MV-4-11 (cell line): ENCODE results near the gene DUS4L.

Experiments used
- DNase-seq: peaks from one replicate; lab custom pipeline; 2025; lab: John Stamatoyannopoulos, UW

DUS4L gene

DNA sequence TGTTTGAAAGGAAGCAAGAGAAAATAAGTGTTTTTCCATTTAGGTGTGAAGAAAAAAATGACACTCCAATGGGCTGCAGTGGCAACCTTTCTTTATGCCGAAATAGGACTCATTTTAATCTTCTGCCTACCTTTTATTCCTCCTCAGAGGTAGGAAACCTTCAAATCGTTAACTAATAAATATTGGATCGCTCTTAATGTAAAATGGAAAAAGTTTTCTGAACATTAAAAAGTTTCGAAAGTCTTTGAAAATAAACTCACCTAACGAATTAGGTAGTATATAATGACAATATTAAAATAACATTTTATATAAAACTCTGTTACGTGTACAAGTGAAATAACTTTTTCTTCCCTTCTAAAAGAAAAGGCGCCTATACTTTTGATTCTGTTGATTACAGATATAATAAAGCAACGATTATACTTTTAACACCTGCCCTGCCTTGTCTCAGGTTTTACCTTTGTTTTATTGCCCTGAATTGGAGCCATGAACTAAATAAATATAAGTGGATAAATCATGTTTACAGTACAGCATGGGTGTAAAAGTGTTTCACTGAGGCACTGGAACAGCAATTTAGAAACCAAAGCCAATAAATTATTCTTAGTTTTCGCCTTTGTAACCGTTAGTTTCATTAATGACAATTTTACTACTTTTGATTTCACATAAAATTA lies 17.1 kb downstream of the DUS4L start:
- no peak for DNase-seq

DNA sequence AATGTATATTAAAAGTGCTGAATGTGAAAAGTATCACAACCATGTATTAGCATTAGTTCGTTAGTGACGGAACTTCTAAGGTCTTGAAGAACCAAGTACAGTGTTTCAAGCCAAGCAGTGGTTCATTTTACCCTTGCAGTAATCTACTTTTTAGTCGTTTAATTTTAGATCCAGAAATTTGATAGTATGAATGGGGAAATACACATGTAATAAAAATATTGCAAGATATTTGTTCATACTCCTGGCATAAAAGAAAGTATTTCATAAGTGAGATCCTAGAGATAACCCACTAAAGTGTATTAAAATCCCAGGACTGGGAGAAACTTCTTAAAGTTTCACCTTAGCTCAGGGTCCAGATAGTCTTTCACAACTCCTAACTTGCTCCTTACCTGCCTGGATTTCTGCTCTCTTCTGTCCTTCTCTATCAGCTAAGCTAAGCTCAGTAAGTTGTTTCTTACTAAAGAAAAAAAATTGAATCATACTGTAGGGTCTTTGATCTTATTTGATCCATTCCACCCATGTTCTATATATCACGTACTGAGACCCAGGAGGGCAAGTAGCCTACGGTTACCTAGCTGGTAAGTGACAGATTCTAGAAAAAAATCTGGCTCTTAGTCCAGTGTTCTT lies 17.7 kb downstream of the DUS4L start:
- no peak for DNase-seq

DNA sequence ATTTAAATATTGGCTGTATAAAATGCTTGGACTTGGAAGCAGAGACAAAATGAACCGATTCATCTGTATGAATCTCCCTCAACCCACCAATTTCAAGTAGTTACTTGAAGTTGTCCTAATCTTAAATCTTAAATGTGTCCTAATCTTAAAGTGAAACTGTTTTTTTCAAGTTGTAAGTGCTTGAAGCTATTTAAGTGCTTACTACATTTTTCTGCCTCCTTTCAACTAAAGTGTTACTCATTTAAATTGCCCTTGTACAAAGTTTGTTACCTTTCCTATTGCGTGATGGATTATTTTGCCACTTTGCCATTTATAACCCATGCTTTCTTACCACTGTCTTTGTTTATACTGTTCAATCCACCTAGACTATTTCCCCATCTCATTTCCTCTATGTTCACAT lies 19.1 kb downstream of the DUS4L start:
- no peak for DNase-seq

DNA sequence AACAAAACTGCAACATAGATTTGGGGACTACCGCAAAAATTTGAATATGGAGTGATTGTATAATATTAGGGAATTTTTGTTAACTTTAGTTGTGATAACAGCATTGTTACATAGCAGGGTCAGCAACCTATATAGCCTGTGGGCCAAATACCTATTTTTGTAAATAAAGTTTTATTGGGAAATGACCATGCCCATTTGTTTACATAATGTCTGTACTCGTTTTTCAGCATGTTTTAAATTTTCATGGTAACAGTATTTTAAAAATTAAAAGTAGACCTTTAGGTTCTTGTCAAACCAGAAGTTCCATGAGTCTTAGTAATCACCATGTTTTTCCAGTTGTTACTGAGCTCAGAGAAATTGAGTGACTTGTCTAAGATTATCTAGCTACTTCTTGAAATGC lies 20.9 kb downstream of the DUS4L start:
- DNase-seq: no peak

DNA sequence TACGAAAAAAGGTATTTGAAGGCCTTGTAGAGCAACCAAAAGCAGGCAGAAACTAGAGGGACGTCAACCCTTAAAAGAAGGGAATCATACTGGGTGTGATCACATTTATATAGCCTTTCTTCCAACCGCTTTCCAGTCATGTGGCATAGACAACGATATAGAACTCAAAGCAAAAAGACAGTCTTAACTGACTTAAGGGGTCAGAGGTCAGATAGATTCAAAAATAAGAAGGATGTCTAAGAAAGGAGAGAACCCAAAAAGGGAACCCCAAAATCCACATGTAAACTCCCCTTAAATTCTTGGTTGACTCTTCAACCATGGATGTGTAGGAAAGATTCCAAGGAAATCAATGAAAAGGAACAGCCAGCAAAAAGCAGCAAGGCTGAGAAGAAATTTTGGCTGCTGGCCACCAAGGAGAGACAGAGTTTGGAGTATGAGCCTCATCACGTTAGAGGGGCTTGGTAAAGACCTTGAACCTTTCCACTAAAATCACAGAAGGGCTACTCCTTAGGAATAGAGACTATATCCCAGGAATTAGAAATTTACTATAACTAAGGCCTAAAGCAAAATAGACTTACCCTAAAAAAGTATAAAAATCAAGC lies 24.9 kb downstream of the DUS4L start:
- DNase-seq: no peak

DNA sequence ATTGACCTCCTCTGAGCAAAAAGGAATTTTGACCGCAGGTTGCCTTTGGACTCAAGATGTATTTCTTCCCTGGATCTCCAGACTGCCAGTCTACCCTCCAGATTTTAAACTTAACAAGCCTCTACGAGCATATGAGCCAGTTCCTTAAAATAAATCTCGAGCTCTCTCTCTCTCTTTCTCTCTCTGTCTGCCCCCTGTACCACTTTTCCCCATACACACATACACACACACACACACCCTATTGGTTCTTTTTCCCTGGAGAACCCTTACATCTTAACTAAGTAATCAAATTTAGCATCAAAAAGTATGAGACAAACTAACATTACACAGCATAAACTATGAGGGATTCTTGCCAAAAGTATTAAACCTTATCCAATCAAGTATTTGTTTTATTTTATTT lies 27.6 kb downstream of the DUS4L start:
- DNase-seq: no peak

DNA sequence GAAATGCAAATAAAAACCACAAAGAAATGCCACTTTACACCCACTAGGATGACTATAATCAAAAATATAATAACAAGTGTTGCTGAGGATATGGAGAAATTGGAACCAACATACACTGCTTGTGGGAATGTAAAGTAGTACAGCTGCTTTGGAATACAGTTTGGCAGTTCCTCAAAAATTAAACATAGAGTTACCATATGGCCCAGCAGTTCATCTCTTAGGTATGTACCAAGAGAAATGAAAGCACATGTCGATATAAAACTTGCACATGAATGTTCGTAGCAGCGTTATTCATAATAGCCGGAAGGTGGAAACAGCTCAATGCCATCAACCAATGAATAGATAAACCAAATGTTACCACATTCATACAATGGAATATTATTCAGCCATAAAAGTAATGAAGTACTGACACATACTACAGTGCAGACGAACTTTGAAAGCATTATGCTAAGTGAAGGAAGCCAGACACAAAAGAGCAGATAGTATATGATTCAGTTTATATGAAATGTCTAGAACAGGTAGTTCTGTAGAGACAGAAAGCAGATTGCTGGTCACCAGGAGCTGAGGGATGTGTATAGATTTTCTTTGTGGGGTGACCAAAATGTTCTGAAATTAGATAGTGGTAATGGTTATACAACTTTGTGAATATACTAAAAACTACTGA lies 28.7 kb downstream of the DUS4L start:
- DNase-seq: peak; percentile 25

DNA sequence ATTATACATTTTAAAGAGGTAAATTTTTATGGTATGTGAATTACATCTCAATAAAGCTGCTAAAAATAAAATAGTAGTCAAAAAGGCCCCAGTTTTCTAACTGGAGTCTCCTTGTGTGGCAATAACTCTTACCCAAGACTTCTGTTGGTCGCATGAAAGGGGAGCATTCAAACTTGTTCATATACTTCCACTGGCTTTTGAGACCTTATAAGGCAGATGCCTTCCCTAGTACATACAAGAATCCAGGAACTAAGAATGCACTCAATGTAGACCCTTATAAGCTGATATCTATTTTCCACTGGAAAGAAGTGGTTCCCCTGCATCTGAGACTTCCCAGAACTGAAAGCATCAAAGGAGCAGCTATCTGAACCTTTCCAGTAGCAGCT lies 29.2 kb downstream of the DUS4L start:
- peak; percentile 30 for DNase-seq

DNA sequence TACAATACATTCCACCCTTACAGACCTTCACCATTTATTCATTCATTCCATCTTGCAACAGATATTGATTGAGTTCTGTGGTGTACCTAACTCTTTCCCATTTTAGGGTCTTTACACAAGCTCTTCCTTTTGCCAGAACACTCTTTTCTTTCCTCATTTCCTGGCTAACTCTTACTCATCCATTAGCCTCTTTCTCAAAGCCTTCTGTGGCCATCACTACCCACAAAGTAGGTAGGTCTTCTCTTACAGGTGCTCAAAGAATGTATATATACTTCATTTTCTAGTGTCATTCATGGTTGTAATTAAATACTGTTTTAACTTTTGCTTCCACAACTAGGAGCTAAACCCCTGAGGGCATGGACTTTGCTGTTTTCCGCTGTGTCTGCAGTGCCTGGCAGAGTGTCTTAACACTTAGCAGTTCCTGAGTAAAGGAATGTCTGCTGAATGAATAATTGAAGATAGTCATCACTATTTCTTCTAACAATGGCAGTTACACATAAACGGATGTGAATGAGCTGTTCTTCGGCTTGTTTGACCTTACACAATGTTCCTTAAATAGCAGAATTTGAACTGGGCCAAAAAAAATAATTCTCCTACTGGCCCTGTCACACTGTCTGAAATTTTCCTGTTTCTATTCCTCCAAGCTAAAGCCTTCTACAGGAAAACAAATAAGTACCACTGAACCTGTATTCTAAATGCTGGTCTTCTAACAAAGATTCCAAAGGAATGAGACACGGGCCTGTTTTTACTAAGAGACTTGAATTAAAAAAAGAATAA lies 31.4 kb downstream of the DUS4L start:
- peak; percentile 29 for DNase-seq

DNA sequence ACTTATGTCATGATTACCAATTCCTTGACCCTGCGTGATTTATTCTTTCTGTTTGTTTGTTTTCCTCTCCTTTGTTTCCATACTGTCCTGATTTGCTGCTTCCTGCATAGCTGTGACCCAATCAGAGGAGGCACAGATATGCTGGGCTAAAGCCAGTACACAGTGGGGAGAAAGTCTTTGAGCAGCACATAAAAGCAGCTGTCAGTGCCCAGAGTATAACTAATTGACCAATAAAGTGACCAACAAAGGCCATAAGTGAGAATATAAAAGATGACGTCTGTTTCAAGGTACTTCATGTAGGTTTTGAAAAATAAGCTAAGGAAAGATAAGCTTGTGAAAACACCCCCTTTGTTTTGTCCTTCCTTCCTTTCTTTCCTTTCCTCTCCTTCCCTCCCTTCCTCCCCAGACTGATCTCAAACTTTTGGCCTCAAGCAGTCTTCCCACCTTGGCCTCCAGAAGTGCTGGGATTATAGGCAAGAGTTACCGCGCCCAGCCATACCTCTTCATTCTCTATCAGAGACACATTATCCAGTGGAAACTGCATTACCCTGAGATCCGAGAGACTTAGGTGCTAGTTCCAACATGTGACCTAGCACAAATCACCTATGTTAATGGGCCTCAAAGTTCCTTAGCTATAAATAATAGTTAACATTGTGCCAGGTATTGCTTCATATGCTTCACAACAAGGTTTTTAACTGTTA lies 33.3 kb downstream of the DUS4L start:
- no peak for DNase-seq

DNA sequence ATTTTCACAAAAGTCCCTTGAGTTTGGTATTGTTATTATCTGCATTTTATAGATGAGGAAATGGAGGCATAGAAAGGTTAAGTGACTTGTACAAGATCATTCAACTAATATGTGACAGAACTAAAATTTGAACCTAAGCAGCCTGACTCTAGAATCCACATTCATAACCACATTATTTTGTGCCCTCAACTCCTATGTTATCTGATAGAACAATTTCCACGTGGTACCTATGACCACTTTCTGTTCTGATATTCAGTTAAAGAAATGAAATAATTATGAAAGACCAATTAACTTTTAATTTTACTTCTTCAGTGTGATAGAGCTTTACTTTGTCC lies 33.8 kb downstream of the DUS4L start:
- no peak for DNase-seq

DNA sequence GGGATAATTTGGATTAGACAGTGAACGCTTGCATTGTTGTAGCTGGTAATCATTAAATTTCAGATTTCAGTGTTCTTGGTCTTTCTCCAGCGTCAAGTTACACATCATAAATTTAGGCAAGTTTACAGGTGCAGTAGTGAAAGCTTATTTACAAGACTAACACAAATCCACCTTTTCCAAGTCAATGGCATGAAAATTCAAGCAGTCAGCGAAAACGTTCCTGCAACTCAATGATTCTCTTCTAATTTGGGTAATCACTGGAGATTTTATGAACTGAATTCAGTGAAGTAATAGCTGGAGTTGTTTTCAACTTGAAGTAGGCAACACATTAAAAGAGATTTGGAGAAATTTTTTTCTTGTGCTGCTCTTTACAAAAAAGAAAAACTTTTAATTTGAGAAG lies 34.2 kb downstream of the DUS4L start:
- no peak for DNase-seq

DNA sequence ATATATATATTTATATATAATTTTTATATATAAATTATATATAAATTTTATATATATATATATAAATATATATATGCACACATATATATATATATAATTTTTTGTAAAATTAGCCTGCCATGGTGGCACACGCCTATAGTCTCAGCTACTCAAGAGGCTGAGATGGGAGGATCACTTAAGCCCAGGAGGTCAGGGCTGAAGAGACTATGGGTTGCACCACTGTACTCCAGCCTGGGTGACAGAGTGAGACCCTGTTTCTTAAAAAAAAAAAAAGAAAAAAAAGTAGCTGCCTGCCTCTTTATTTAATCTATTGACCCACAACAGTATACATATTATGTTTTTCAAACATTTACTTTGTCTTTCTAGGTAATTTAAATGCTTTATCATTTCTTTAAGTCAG lies 35.5 kb downstream of the DUS4L start:
- DNase-seq: no peak

DNA sequence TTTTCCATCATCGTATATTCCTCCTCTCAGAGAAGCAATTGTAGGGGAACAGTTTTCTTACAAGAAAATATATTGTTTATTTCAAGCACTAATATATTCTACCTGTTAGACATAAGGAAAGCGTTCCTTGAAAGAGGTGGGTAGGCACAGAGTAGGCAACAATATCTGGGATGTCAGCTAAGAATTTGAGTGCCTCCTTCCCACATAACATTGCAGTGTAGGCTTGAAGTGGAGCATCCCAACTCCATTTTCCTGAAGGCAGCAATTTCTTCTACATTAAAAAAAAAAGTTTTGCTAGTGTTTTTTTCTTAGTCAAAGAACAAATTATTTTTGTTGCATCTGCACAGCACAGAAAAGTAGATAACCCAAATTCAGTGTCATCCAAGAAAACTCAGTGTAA lies 37.0 kb downstream of the DUS4L start:
- no peak for DNase-seq

DNA sequence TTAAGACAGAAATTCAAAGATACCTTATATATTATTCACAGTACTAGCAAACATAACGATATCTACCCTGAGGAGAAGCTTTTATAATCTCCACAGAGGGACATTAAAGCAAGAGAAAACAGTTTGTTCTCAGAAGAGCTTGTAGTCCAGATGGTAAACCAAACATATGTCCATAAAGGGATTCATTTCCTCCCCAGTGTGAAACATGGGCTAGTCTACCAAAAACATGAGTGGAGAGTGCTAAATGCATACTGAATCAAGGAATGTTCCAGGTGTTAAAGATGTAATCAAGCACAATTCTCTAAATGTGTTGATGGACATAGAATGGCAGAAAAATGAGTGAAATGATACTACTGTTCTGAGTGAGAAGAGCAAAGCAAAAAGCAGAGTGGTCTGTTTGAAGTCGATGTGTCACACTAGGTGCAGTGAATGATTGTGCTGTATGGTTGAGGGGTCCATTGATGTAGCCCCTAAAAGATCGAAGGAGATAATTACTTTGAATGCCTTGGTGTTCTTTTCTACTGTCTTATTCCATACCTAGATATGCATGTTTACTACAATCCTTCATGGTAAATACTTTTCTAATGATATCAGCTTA lies 41.5 kb downstream of the DUS4L start:
- no peak for DNase-seq

DNA sequence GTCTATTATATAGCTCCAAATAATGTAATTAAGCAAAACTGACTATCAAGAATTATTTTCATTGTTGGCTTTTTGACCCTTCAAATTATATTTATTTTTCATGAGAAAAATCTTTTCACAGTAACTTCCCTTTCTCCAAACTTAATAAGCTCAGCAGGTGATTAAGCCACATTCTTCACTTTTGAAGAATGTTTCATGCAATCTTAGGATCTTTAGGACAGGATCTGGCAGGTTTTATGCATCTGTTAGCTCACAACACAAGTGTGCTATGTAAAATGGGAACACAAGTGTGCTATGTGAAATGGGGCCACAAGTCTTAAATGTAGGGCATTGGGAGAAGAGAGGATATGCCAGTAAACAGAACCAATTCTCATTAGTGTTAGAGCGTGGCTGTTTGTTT lies 42.5 kb downstream of the DUS4L start:
- no peak for DNase-seq

DNA sequence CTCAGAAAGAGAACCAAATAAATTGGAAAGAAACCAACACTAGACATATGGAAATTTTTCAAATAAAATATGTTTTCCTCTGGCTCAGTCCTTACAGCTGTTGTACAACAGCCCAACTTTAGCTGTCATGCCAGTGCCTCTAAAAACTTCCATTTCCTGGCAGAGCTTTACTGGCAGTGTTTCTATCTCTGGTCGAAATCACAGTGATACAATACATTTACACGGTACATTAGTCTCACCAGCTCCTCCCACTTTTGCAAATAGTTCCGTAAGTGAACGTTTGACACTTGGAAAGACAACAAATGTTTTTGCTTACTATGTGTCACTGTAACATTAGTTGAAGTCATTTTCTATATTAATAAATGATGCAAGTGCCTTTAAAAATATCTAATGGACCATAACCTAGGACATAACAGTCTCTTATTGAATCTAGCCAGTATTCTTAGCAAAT lies 46.1 kb downstream of the DUS4L start:
- no peak for DNase-seq

DNA sequence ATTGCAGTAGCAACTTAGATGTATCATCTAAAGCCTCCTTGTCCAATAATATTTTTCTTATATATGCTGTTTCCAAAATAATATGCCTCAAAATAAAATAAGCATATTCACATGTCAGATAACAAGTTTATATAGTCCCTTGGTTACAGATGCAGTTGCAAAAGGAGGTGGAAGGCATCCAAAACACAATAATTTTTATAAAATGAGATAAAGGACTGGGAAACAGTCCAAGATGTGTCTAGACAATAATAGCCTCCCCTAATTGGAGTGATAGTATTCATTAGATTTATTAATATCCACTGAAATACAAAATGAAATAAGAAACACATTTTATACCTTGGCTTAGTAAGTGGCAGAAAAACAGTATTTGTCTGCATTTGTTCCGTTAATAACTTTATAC lies 46.6 kb downstream of the DUS4L start:
- DNase-seq: no peak

DNA sequence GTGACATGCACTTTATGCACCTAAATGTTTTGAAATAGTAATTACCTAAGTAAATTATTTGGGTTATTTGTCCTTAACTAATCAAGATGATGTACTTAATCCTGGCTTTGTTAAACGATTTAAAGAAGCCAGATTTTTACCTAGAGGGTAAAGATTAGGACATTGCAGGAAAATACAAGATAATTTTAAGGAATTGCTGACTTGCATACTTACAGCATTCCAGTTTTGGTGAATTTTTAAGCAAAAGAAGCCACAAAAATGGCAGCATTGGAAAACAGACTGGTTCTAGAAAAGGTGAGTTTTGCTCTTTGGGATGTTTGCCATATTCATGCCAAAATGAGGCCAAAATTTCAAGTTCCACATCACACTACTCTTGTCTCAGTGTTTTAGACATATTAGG lies 49.7 kb downstream of the DUS4L start:
- DNase-seq: no peak

DNA sequence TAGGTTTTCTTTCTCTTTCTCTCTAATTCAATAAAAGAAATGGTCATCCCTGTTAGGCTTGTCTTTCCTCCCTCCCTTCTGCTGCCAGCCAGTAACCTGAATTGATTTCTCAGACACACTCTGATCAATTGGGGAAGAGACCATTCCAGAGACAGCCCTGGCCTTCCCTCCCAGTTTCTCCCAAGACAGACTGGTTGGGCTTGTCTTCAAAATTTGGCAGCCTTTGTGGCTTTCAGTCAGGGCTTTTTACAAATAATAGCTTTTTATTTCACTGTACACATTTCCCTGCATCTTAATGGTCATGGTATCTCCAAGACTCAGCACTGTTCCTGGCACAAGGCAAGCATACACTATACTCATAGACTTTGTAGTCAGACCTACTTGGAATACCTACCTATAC lies 50.2 kb downstream of the DUS4L start:
- no peak for DNase-seq

DNA sequence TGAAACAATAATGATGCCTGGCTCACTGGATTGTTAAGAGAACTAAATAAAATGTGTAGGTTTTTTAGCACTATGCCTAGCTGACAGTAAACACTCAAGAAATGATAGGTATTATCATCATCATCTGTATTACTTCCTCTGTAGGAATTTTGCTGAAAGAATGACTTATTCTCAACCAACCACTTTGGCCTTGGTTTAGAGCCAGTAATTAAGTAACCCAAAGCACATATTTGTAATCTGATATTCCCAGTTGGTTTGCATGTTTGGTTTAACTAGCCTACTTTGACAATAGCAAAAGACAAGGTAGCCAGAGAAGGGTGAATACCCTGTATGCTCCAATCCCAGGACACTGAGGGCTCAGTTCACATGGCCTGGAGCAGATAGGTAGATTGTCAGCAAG lies 50.7 kb downstream of the DUS4L start:
- DNase-seq: no peak
